GM12891 (cell line): ENCODE measurements around the gene TMEM185A.

Source experiments
- POLR2A ChIP-seq: IDR thresholded peaks from 2 replicates; pipeline ENCODE4 v1.6.1; 2011; ENCODE audit warnings: low read depth, low read length, control low read depth
- POLR2AphosphoS5 ChIP-seq: IDR thresholded peaks from 2 replicates; pipeline ENCODE4 v1.6.1; 2011; ENCODE audit warnings: low read depth, low read length, control low read depth
- POU2F2 ChIP-seq: IDR thresholded peaks from 2 replicates; pipeline ENCODE4 v1.6.1; 2011; ENCODE audit warnings: low read depth, mild to moderate bottlenecking, control low read depth, low read length, moderate library complexity
- SPI1 ChIP-seq: IDR thresholded peaks from 2 replicates; pipeline ENCODE4 v1.6.1; 2011; ENCODE audit warnings: low read depth, low read length, control low read depth
- TAF1 ChIP-seq: IDR thresholded peaks from 2 replicates; pipeline ENCODE4 v1.6.1; 2011; ENCODE audit warnings: low read depth, low read length, control low read depth

- TF ChIP-seq POLR2AphosphoS5 (no peak), POLR2A (no peak), TAF1 (no peak), SPI1 (no peak), POU2F2 (no peak)
Observed at GRCh38 chrX:149629730-149630387, 1.7 kb downstream of the TMEM185A start.
